Heart left ventricle (tissue), 16 donors: ENCODE measurements around the gene CCDC148. TPM values are rescaled to one million over a fixed set of nuclear protein-coding genes. Genes with fewer than 3 reads are reported as not detected.
"Not testable (repeated sequence)": the region's sequence is repeated elsewhere in the genome, so short reads cannot be mapped to it uniquely, and the experiment has no call there.

ENCODE experiments used
- ATAC-seq, 4 donors: fragments of 200-7000 bp; cut with Tn5 transposase; one replicate each; pipeline ENCODE4 v1.9.1; 2020 to 2022; ENCODE audit warnings: moderate library complexity in 4 of 4, mild to moderate bottlenecking in 3 of 4, moderate number of reproducible peaks in 1 of 4
- DNase-seq, 5 donors: peaks; one replicate each; pipeline ENCODE4 v3.0.0-alpha.2; 2020
- H3K27ac ChIP-seq, 12 donors: fragments of 200-600 bp; sonication (generic) in 4 of 12; one replicate each; pipeline versions ENCODE4 v1.5.0 to v1.8.0; 2016 to 2022; ENCODE audit warnings: mild to moderate bottlenecking in 2 of 12
- H3K27me3 ChIP-seq, 9 donors: fragments of 200-600 bp; sonication (generic) in 2 of 9; one replicate each; pipeline versions ENCODE4 v1.5.1 to v1.8.0; 2016 to 2022; ENCODE audit warnings: mild to moderate bottlenecking in 3 of 9
- H3K36me3 ChIP-seq, 9 donors: fragments of 200-600 bp; sonication (generic) in 2 of 9; one replicate each; pipeline versions ENCODE4 v1.5.0 to v1.8.0; 2018 to 2022; ENCODE audit warnings: mild to moderate bottlenecking in 2 of 9
- H3K4me1 ChIP-seq, 12 donors: fragments of 200-600 bp; sonication (generic) in 4 of 12; one replicate each; pipeline versions ENCODE4 v1.5.0 to v1.8.0; 2016 to 2022; ENCODE audit warnings: mild to moderate bottlenecking in 3 of 12
- H3K4me3 ChIP-seq, 12 donors: fragments of 200-600 bp; sonication (generic) in 4 of 12; one replicate each; pipeline versions ENCODE4 v1.5.0 to v1.8.0; 2017 to 2022; ENCODE audit warnings: mild to moderate bottlenecking in 9 of 12, moderate library complexity in 4 of 12
- H3K9me3 ChIP-seq, 12 donors: fragments of 200-600 bp; sonication (generic) in 4 of 12; one replicate each; pipeline versions ENCODE4 v1.5.0 to v1.8.0; 2016 to 2022; ENCODE audit warnings: mild to moderate bottlenecking in 1 of 12
- CTCF ChIP-seq, 12 donors: fragments of 200-600 bp; sonication (generic) in 4 of 12; IDR thresholded peaks; one replicate each; pipeline versions ENCODE4 v1.5.0 to v1.8.0; 2018 to 2022; ENCODE audit warnings: antibody characterized with exemption in 12 of 12, mild to moderate bottlenecking in 5 of 12
- POLR2A ChIP-seq, 2 donors: fragments of 450-650 bp; IDR thresholded peaks; one replicate each; pipeline ENCODE4 v1.6.1; 2017; ENCODE audit warnings: antibody characterized with exemption in 2 of 2, mild to moderate bottlenecking in 2 of 2, moderate library complexity in 2 of 2
- WGBS, 4 donors: extraction: QIAGEN DNeasy Blood & Tissue Kit in 2 of 4; methylation state at CpG; one replicate each; pipeline versions ENCODE4 v1.1.5 to v1.1.7; 2013 to 2018; 5-methylcytosine and 5-hydroxymethylcytosine counted together
- intact Hi-C, 10 donors: fragments of 100-400 bp; cut with DNase I; formaldehyde crosslinking; loops; one replicate each; pipeline versions ENCODE4 v1.11.1 to v1.14.2; 2022
- polyA plus RNA-seq, 2 donors: library from polyadenylated mRNA; stranded (reverse); fragments of 200-250 nt; gene quantifications; one replicate each; pipeline ENCODE4 v1.2.3, GENCODE V29; 2013
- total RNA-seq, 9 donors: library from RNA; depleted of rRNA in 2 of 9; stranded (reverse); fragments of >200 nt in 2 of 9; fragmentation: NEBNext Ultra II Directional in 3 of 9; extraction: Animal tissue kit (Norgen Biotek cat#: 25700) in 3 of 9; gene quantifications; one replicate each; pipeline versions ENCODE4 v1.1.0 to v1.2.4, GENCODE V29; 2016 to 2023
- donor health status: ischemic (EF 13 %, LVEDD 7.1; RV severe dilation, severe dysfunction).
- donor health status: healthy with polysubstance abuse.
- donor health status: DM: no; HTN: yes; CAD: no.
- donor health status: DM: no; HTN: no; CAD: no.
- donor health status: ischemic (EF 25% LVEDD 6.9; RV normal size, moderate dysfunction).
- donor health status: ischemic (EF 25% LVEDD 5.7; RV mildly dilated, moderate dysfunction).
- donor health status: healthy.
- donor health status: DM: yes; HTN: yes; CAD: no.
- donor health status: ischemic (EF 35%, LVEDD 5.7; RV mildly dilated, moderate dysfunction).
- donor health status: nonischemic (EF 11% LVEDD 7.7; RV severe dilation, severe dysfunction).
- donor health status: DM: yes; HTN: yes; CAD: no.
- donor health status: PGD.
- donor health status: ischemic (EF 29% LVEDD 5.4; RV normal size, mild dysfunction).
- donor health status: nonischemic (EF 23%, LVEDD 6.1; RV moderate dilation, normal function).

Gene CCDC148
- total and polyA plus RNA-seq, 11 donors = 0.24 to 1.2 (median 0.75) TPM; not detected in 2

GRCh38 chr2:158228943-158229508, 227.5 kb downstream of the CCDC148 start:
- H3K9me3 ChIP-seq = peaks cover 0 to 4% (median 0%) of the 10 kb centered on the region in 12 donors
- no peaks in the 10 kb centered on the region for H3K4me1 ChIP-seq
- ATAC-seq = peak in 1 of 4 donors; percentile 15
- no peak overlapping the region for H3K4me3 ChIP-seq
- H3K36me3 ChIP-seq = no peaks in the 10 kb centered on the region
- intact Hi-C loops = no loop called here
- H3K27me3 ChIP-seq = no peaks in the 10 kb centered on the region
- DNase-seq = no peak
- TF ChIP-seq POLR2A (IDR thresholded peaks at IDR 0.05) (no peak), CTCF (IDR thresholded peaks at IDR 0.05) (no peak)
- no peak overlapping the region for H3K27ac ChIP-seq

- H3K4me1 ChIP-seq, intact Hi-C loops, DNase-seq, H3K27me3 ChIP-seq, H3K27ac ChIP-seq, H3K36me3 ChIP-seq, H3K4me3 ChIP-seq, ATAC-seq, H3K9me3 ChIP-seq: not testable (repeated sequence)
- 84 to 100% (median 89%) methylated on average over 4 to 8 of the region's 8 CpGs for WGBS, 4 donors
Measured at GRCh38 chr2:158223066-158223465, 233.5 kb downstream of the CCDC148 start.

- Histone ChIP-seq H3K4me1 (peaks cover 0 to 8% (median 0%) of the 10 kb centered on the region in 12 donors), H3K27ac (no peak overlapping the region), H3K9me3 (peaks cover 0 to 4% (median 0%) of the 10 kb centered on the region in 12 donors), H3K36me3 (no peaks in the 10 kb centered on the region), H3K27me3 (no peaks in the 10 kb centered on the region), H3K4me3 (no peak overlapping the region)
- ATAC-seq = no peak
- intact Hi-C loops = no loop called here
- 79 to 90% (median 85%) methylated on average over 4 of the region's 4 CpGs for WGBS, 4 donors
- TF ChIP-seq CTCF (IDR thresholded peaks at IDR 0.05) (no peak), POLR2A (IDR thresholded peaks at IDR 0.05) (no peak)
- no peak for DNase-seq
Measured at GRCh38 chr2:158221063-158222020, 235.2 kb downstream of the CCDC148 start.

- no peak for ATAC-seq
- H3K27ac ChIP-seq = peak overlapping the region in 1 of 12 donors; percentile 48
- H3K27me3 ChIP-seq = no peaks in the 10 kb centered on the region
- peaks cover 0 to 27% (median 0%) of the 10 kb centered on the region in 12 donors for H3K4me1 ChIP-seq
- TF ChIP-seq CTCF (IDR thresholded peaks at IDR 0.05) (no peak), POLR2A (IDR thresholded peaks at IDR 0.05) (no peak)
- no peak for DNase-seq
- peak overlapping the region in 1 of 12 donors; percentile 15 for H3K4me3 ChIP-seq
- 64 to 81% (median 69%) methylated on average over 8 of the region's 8 CpGs for WGBS, 4 donors
- H3K9me3 ChIP-seq = peaks cover 0 to 4% (median 0%) of the 10 kb centered on the region in 12 donors
- H3K36me3 ChIP-seq = no peaks in the 10 kb centered on the region
- intact Hi-C loops = no loop called here
Measured at GRCh38 chr2:158217593-158217992, 239.0 kb downstream of the CCDC148 start.
